22Rv1 (cell line): ENCODE measurements around the gene FN3K.

Source experiments
- ZFX ChIP-seq: fragments of 450-650 bp; IDR thresholded peaks from 2 replicates; pipeline ENCODE4 v1.6.1; 2017; ENCODE audit warnings: antibody characterized with exemption, borderline replicate concordance
- TF ChIP-seq, protein P1 (sequence below): fragments of 450-650 bp; IDR thresholded peaks from 2 replicates; pipeline ENCODE4 v1.5.1; 2017; ENCODE audit warnings: mild to moderate bottlenecking

DNA sequence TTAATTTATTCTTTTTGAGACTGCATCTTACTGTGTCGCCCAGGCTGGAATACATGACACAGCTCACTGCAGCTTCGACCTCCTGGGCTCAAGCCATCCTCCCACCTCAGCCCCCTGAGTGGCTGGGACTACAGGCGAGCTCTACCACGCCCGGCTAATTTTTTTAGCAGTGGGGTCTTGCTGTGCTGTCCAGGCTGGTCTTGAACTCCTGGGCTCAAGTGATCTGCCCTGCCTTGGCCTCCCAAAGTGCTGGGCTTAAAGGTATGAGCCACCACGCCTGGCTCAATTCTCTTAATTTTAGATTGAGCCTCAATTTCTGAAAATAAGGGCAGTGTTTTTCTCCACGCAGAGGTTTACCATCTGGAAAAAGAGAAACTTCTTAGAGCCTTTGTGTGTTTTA is 63.3 kb downstream of the FN3K start:
- TF ChIP-seq, protein P1, sequence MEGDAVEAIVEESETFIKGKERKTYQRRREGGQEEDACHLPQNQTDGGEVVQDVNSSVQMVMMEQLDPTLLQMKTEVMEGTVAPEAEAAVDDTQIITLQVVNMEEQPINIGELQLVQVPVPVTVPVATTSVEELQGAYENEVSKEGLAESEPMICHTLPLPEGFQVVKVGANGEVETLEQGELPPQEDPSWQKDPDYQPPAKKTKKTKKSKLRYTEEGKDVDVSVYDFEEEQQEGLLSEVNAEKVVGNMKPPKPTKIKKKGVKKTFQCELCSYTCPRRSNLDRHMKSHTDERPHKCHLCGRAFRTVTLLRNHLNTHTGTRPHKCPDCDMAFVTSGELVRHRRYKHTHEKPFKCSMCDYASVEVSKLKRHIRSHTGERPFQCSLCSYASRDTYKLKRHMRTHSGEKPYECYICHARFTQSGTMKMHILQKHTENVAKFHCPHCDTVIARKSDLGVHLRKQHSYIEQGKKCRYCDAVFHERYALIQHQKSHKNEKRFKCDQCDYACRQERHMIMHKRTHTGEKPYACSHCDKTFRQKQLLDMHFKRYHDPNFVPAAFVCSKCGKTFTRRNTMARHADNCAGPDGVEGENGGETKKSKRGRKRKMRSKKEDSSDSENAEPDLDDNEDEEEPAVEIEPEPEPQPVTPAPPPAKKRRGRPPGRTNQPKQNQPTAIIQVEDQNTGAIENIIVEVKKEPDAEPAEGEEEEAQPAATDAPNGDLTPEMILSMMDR, result no peak
- no peak for TF ChIP-seq ZFX
